ENCODE results near the gene CPSF4L. TPM values are rescaled to one million over a fixed set of nuclear protein-coding genes. Genes with fewer than 3 reads are reported as not detected.
A peak's percentile ranks its signal among the peaks of the same experiment; 100 is the strongest.

Gene CPSF4L
- total and polyA plus RNA-seq, 9 donors = 0.25 TPM; not detected in 8

DNA sequence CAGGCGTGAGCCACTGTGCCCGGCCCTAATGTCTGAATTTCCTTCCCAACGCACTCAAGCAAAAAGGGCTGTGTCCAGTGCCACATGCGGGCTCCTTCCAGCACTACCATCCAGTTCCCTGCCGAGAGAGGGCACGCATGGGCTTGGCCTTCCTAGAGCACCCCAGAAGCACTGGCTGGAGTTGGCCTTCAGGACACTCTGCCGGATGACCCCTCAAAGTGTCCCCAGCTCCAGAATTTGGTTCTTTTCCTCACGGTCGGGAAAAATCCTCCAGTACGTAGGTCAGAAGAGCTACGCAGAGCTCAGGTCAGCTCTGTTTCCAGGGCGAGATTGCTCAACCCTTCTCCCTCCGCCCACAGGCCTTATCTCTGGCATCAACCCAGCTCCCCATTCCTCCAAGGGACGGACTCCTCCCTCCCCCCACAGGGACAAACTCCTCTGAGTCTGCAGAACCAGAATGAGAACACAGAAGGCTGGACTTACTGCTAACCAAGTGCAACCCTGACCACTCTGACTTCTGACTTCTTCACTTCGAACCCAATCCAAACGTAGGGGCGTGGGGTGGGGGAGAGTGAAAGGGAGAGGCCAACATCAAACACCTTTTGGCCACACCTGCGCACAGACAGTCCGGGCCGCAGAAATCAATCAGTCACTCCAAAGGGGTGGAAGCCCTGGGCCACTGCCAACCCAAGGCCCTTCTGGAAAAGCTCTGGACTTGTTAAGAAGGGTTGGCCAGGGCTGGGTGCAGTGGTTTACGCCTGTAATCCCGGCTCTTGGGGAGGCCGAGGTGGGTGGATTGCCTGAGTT lies 46.5 kb upstream of the CPSF4L start:
- intact Hi-C loops (cut with DNase I) = no loop called here
- TF ChIP-seq POLR2A (IDR thresholded peaks at IDR 0.05) (peak; percentile 21), EP300 (IDR thresholded peaks at IDR 0.05) (peak; percentile 41)
- TF ChIP-seq, protein P1, sequence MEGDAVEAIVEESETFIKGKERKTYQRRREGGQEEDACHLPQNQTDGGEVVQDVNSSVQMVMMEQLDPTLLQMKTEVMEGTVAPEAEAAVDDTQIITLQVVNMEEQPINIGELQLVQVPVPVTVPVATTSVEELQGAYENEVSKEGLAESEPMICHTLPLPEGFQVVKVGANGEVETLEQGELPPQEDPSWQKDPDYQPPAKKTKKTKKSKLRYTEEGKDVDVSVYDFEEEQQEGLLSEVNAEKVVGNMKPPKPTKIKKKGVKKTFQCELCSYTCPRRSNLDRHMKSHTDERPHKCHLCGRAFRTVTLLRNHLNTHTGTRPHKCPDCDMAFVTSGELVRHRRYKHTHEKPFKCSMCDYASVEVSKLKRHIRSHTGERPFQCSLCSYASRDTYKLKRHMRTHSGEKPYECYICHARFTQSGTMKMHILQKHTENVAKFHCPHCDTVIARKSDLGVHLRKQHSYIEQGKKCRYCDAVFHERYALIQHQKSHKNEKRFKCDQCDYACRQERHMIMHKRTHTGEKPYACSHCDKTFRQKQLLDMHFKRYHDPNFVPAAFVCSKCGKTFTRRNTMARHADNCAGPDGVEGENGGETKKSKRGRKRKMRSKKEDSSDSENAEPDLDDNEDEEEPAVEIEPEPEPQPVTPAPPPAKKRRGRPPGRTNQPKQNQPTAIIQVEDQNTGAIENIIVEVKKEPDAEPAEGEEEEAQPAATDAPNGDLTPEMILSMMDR (IDR thresholded peaks at IDR 0.05) = no peak
- 13 to 29% (median 22%) methylated on average over 23 of the region's 23 CpGs for WGBS, 3 donors
- Histone ChIP-seq H3K4me3 (peak overlapping the region; percentile 100), H3K36me3 (no peaks in the 10 kb centered on the region), H3K9me3 (no peaks in the 10 kb centered on the region), H3K27me3 (no peaks in the 10 kb centered on the region), H3K4me1 (ENCODE audit: insufficient read depth) (peaks cover 26% of the 10 kb centered on the region), H3K27ac (peak overlapping the region; percentile 78 to 95)
- peak; percentile 88 to 93 (median 91) for DNase-seq

DNA sequence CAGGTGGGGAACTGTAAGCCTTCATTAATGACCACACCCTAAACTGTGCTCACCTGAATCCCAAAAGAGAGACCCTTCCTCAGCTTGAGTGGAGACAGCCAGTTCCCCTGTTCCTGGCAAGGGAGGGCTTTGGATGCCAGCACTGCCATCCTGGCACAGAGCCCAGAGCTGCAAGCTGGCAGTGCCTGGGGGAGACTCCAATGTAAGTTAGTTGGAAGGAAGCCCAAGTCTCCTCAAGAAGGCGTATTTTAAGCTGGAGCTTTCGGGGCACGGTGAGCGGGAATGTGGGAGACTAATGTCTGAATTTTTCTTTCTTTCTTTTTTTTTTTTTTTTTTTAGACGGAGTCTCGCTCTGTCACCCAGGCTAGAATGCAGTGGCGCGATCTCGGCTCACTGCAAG lies 45.5 kb upstream of the CPSF4L start:
- peak overlapping the region; percentile 10 for H3K4me3 ChIP-seq
- H3K27me3 ChIP-seq = no peaks in the 10 kb centered on the region
- peak in 1 of 5 donors; percentile 52 for DNase-seq
- peak overlapping the region in 1 of 2 donors; percentile 95 for H3K27ac ChIP-seq
- intact Hi-C loops (cut with DNase I) = no loop called here
- no peaks in the 10 kb centered on the region for H3K9me3 ChIP-seq
- TF ChIP-seq, protein P1 (IDR thresholded peaks at IDR 0.05) = no peak
- no peak for TF ChIP-seq EP300 (IDR thresholded peaks at IDR 0.05)
- TF ChIP-seq POLR2A (IDR thresholded peaks at IDR 0.05) = no peak
- no peaks in the 10 kb centered on the region for H3K36me3 ChIP-seq
- peaks cover 30% of the 10 kb centered on the region for H3K4me1 ChIP-seq (ENCODE audit: insufficient read depth)
- WGBS, 3 donors = 68 to 78% (median 77%) methylated on average over 6 to 9 of the region's 9 CpGs

DNA sequence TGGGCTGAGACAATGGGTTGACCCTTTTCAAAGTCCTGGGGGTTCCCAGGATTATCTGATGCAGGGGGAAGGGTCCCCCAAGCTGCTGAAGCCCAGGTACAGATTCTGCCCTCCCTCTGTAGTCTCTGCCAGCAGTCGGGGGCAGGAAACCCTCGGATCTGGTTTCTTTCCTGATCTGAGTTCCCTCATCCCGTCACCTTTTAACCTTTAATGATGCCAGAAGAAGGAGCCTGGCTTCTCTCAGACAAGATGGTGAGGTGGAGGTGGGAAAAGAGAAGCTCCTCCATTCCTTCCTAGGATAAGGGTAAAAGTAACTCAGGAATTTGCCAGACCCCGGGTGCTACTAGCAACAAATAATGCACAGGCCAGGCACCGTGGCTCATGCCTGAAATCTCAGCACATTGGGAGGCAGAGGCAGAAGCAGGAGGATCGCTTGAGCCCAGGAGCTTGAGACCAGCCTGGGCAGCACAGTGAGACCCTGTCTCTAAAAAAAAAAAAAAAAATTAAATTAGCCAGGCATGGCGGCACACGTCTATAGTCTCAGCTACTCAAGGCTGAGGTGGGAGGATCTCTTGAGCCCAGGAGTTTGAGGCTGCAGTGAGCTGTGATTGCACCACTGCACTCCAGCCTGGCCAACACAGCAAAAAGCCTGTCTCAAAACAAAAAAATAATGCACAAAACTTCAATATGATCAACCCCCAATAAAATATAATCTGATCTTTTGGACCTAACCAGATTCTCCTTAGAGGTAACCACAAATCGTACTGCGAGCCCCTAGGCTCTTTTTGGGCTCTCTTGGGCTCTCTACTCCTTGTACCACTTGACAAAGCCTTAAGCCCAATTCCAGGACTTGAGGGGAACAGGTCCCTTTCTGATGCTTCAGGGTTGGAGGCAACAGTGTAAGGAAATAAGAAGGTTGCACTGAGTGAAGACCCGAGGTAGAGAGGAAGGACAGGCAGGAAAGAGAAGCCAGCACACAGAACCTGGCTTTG lies 44.5 kb upstream of the CPSF4L start:
- WGBS, 3 donors = 41 to 51% (median 47%) methylated on average over 11 of the region's 11 CpGs
- intact Hi-C loops (cut with DNase I) = no loop called here
- Histone ChIP-seq H3K9me3 (no peaks in the 10 kb centered on the region), H3K27me3 (no peaks in the 10 kb centered on the region), H3K4me1 (ENCODE audit: insufficient read depth) (peaks cover 32% of the 10 kb centered on the region), H3K4me3 (peak overlapping the region; percentile 33), H3K36me3 (no peaks in the 10 kb centered on the region), H3K27ac (peak overlapping the region; percentile 83 to 95)
- DNase-seq = no peak
- TF ChIP-seq EP300 (IDR thresholded peaks at IDR 0.05) = no peak
- TF ChIP-seq, protein P1 (IDR thresholded peaks at IDR 0.05) = no peak
- TF ChIP-seq POLR2A (IDR thresholded peaks at IDR 0.05) = no peak

All from ovary (tissue), 9 donors.